Left hindlimb (tissue), 1 donor: ENCODE measurements around the gene FOXO3.
"Not testable (repeated sequence)": the region's sequence is repeated elsewhere in the genome, so short reads cannot be mapped to it uniquely, and the experiment has no call there.

Source experiments
- DNase-seq: peaks from one replicate; pipeline ENCODE4 v3.0.0-alpha.2; 2018

The FOXO3 gene

GRCh38 chr6:108633436-108633835, 72.7 kb downstream of the FOXO3 start:
- DNase-seq: no peak

- DNase-seq: no peak
Observed at GRCh38 chr6:108635505-108636226, 74.9 kb downstream of the FOXO3 start.

GRCh38 chr6:108637963-108638362, 77.2 kb downstream of the FOXO3 start:
- no peak for DNase-seq

- DNase-seq: no peak
Observed at GRCh38 chr6:108638993-108639392, 78.3 kb downstream of the FOXO3 start.

- DNase-seq: no peak
Observed at GRCh38 chr6:108640104-108640503, 79.4 kb downstream of the FOXO3 start.

- no peak for DNase-seq
Observed at GRCh38 chr6:108643184-108643583, 82.5 kb downstream of the FOXO3 start.

- DNase-seq: no peak
Observed at GRCh38 chr6:108644252-108644651, 83.5 kb downstream of the FOXO3 start.

GRCh38 chr6:108648191-108648590, 87.5 kb downstream of the FOXO3 start:
- DNase-seq: no peak

- DNase-seq: no peak
Observed at GRCh38 chr6:108650325-108650724, 89.6 kb downstream of the FOXO3 start.

- no peak for DNase-seq
Observed at GRCh38 chr6:108650781-108651180, 90.1 kb downstream of the FOXO3 start.

- peak; percentile 71 for DNase-seq
Observed at GRCh38 chr6:108651340-108652227, 90.9 kb downstream of the FOXO3 start.

GRCh38 chr6:108652375-108652774, 91.7 kb downstream of the FOXO3 start:
- no peak for DNase-seq

GRCh38 chr6:108653949-108654348, 93.2 kb downstream of the FOXO3 start:
- DNase-seq: peak; percentile 66

- DNase-seq: no peak
Observed at GRCh38 chr6:108654465-108655106, 93.9 kb downstream of the FOXO3 start.

GRCh38 chr6:108655806-108656651, 95.3 kb downstream of the FOXO3 start:
- DNase-seq: peak; percentile 78

GRCh38 chr6:108656836-108657235, 96.1 kb downstream of the FOXO3 start:
- no peak for DNase-seq

GRCh38 chr6:108658174-108658573, 97.5 kb downstream of the FOXO3 start:
- no peak for DNase-seq

- DNase-seq: not testable (repeated sequence)
Observed at GRCh38 chr6:108658785-108659184, 98.1 kb downstream of the FOXO3 start.

GRCh38 chr6:108660251-108660650, 99.5 kb downstream of the FOXO3 start:
- DNase-seq: no peak

- no peak for DNase-seq
Observed at GRCh38 chr6:108661430-108661829, 100.7 kb downstream of the FOXO3 start.

- DNase-seq: no peak
Observed at GRCh38 chr6:108661982-108662381, 101.3 kb downstream of the FOXO3 start.

- no peak for DNase-seq
Observed at GRCh38 chr6:108662702-108663101, 102.0 kb downstream of the FOXO3 start.
